HFFc6 (cell line): Measurements from ENCODE around the gene ABCA10. TPM values are rescaled to one million over a fixed set of nuclear protein-coding genes. Genes with fewer than 3 reads are reported as not detected.
A peak's percentile ranks its signal among the peaks of the same experiment; 100 is the strongest.

Experiments used
- DNase-seq: peaks from one replicate; pipeline ENCODE4 v3.0.0-alpha.2; 2018
- H3K27ac Mint-ChIP-seq: 2 replicates; pipeline ENCODE4 v1.8.0; 2020; ENCODE audit warnings: mild to moderate bottlenecking, mixed read lengths
- H3K27me3 Mint-ChIP-seq: 2 replicates; pipeline ENCODE4 v1.8.0; 2021; ENCODE audit warnings: mild to moderate bottlenecking, moderate library complexity, mixed read lengths; ENCODE audit not compliant: insufficient read depth
- H3K36me3 Mint-ChIP-seq: 2 replicates; pipeline ENCODE4 v1.8.0; 2021; ENCODE audit warnings: low read depth, mixed read lengths
- H3K4me1 Mint-ChIP-seq: 2 replicates; pipeline ENCODE4 v1.8.0; 2020; ENCODE audit warnings: low read depth, mixed read lengths
- H3K4me3 Mint-ChIP-seq: 2 replicates; pipeline ENCODE4 v1.8.0; 2020; ENCODE audit warnings: mild to moderate bottlenecking, moderate library complexity, mixed read lengths
- H3K9me3 Mint-ChIP-seq: 2 replicates; pipeline ENCODE4 v1.8.0; 2020; ENCODE audit warnings: mild to moderate bottlenecking, mixed read lengths
- total RNA-seq, 6 experiments: library from RNA; stranded (reverse); fragmentation: NEBNext Ultra II Directional; extraction: Animal tissue kit (Norgen Biotek cat#: 25700); gene quantifications; 2 replicates in 1 of 6; 3 replicates in 5 of 6; pipeline ENCODE4 v1.2.3, GENCODE V29; 2021
- TF ChIP-seq, protein P1 (sequence below): fragments of 200-600 bp; sonication (generic); IDR thresholded peaks from 2 replicates; pipeline ENCODE4 v1.5.0; 2021; ENCODE audit warnings: antibody characterized with exemption, mild to moderate bottlenecking

Gene ABCA10
- total RNA-seq, 6 experiments from 2014 or later = 0.03 to 0.17 (median 0.07) TPM; not detected in 3

DNA sequence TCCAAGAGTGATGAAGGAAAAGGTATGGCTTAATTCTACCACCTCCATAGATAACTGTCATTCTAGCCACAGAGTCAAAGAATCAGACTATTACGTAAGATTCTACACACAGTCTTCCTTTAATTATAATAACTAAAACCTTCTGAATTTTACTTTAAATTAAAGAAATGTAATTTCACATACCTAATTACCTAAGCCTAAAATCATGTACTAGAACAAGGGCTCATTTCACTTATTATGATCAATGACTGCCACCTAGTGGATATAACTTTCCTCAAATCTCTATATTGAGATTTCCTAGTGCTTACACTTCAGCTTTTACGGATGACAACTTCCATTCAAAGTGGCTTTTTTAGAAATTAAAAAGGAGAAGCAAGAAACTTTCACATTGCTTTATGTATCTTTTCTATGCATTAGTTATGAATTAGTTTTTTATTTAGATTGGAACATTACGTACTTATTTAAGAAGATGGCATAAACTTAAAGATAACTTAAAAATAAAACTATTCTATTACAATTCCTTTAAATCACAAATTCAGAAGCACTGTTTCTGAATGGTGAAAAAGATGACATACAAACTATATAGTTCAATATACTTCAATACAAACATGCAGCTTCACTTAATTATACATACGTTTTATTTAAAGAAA lies 18.2 kb upstream of the ABCA10 start:
- H3K27me3 Mint-ChIP-seq = no peaks in the 10 kb centered on the region
- TF ChIP-seq, protein P1, sequence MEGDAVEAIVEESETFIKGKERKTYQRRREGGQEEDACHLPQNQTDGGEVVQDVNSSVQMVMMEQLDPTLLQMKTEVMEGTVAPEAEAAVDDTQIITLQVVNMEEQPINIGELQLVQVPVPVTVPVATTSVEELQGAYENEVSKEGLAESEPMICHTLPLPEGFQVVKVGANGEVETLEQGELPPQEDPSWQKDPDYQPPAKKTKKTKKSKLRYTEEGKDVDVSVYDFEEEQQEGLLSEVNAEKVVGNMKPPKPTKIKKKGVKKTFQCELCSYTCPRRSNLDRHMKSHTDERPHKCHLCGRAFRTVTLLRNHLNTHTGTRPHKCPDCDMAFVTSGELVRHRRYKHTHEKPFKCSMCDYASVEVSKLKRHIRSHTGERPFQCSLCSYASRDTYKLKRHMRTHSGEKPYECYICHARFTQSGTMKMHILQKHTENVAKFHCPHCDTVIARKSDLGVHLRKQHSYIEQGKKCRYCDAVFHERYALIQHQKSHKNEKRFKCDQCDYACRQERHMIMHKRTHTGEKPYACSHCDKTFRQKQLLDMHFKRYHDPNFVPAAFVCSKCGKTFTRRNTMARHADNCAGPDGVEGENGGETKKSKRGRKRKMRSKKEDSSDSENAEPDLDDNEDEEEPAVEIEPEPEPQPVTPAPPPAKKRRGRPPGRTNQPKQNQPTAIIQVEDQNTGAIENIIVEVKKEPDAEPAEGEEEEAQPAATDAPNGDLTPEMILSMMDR = peak; percentile 87
- H3K9me3 Mint-ChIP-seq = no peaks in the 10 kb centered on the region
- DNase-seq = peak; percentile 39
- H3K4me3 Mint-ChIP-seq = no peak overlapping the region
- no peak overlapping the region for H3K27ac Mint-ChIP-seq
- peaks cover 17% of the 10 kb centered on the region for H3K4me1 Mint-ChIP-seq
- H3K36me3 Mint-ChIP-seq = no peaks in the 10 kb centered on the region

GRCh38 chr17:69246202-69246601 lies 17.6 kb upstream of the ABCA10 start:
- Mint-ChIP-seq H3K4me3 (no peak overlapping the region), H3K36me3 (no peaks in the 10 kb centered on the region), H3K9me3 (no peaks in the 10 kb centered on the region), H3K4me1 (peaks cover 10% of the 10 kb centered on the region), H3K27me3 (no peaks in the 10 kb centered on the region), H3K27ac (no peak overlapping the region)
- TF ChIP-seq, protein P1 = no peak
- no peak for DNase-seq

- Mint-ChIP-seq H3K9me3 (no peaks in the 10 kb centered on the region), H3K4me3 (no peak overlapping the region), H3K36me3 (no peaks in the 10 kb centered on the region), H3K27me3 (no peaks in the 10 kb centered on the region), H3K4me1 (peaks cover 4% of the 10 kb centered on the region), H3K27ac (no peak overlapping the region)
- TF ChIP-seq, protein P1 = no peak
- DNase-seq = no peak
These were observed 17.0 kb upstream of the ABCA10 start for GRCh38 chr17:69245617-69246016.

- H3K27ac Mint-ChIP-seq = no peak overlapping the region
- no peaks in the 10 kb centered on the region for H3K4me1 Mint-ChIP-seq
- no peak for DNase-seq
- no peaks in the 10 kb centered on the region; the same call in 1 of the 2 replicates for H3K27me3 Mint-ChIP-seq
- no peaks in the 10 kb centered on the region for H3K36me3 Mint-ChIP-seq
- H3K4me3 Mint-ChIP-seq = no peak overlapping the region
- no peaks in the 10 kb centered on the region for H3K9me3 Mint-ChIP-seq
- TF ChIP-seq, protein P1 = no peak
These were observed 11.3 kb upstream of the ABCA10 start for GRCh38 chr17:69239611-69240600.

GRCh38 chr17:69236946-69237345 lies 8.3 kb upstream of the ABCA10 start:
- no peaks in the 10 kb centered on the region for H3K9me3 Mint-ChIP-seq
- no peak overlapping the region for H3K4me3 Mint-ChIP-seq
- DNase-seq = no peak
- TF ChIP-seq, protein P1 = no peak
- H3K36me3 Mint-ChIP-seq = no peaks in the 10 kb centered on the region
- no peaks in the 10 kb centered on the region for H3K4me1 Mint-ChIP-seq
- no peak overlapping the region for H3K27ac Mint-ChIP-seq
- no peaks in the 10 kb centered on the region; the same call in 1 of the 2 replicates for H3K27me3 Mint-ChIP-seq
